Fibroblast of lung (primary cell): Measurements from ENCODE around the gene MACROD2. TPM values are rescaled to one million over a fixed set of nuclear protein-coding genes. Genes with fewer than 3 reads are reported as not detected.

ENCODE experiments used
- DNase-seq, 2 donors: peaks; one replicate each; pipeline versions ENCODE4 v3.0.0 to v3.0.0-alpha.2; 2010; ENCODE audit warnings: low read depth in 2 of 2
- H2AFZ ChIP-seq: 2 replicates; pipeline ENCODE4 v1.5.1; 2012; ENCODE audit warnings: low read length, control low read depth, inconsistent platforms
- H3K27ac ChIP-seq: 2 replicates; pipeline ENCODE4 v1.5.1; 2011; ENCODE audit warnings: low read length, control low read depth; ENCODE audit not compliant: insufficient read depth
- H3K27me3 ChIP-seq: 2 replicates; pipeline ENCODE4 v1.5.1; 2011; ENCODE audit warnings: mild to moderate bottlenecking, low read length; ENCODE audit not compliant: control insufficient read depth, insufficient read depth
- H3K36me3 ChIP-seq: 2 replicates; pipeline ENCODE4 v1.5.1; 2011; ENCODE audit warnings: low read length; ENCODE audit not compliant: control insufficient read depth, insufficient read depth
- H3K4me1 ChIP-seq: 2 replicates; pipeline ENCODE4 v1.5.1; 2011; ENCODE audit warnings: low read length; ENCODE audit not compliant: control insufficient read depth, insufficient read depth; ENCODE audit errors: extremely low read depth
- H3K4me2 ChIP-seq: 2 replicates; pipeline ENCODE4 v1.5.1; 2011; ENCODE audit warnings: low read length, control low read depth; ENCODE audit not compliant: insufficient read depth; ENCODE audit errors: extremely low read depth
- H3K4me3 ChIP-seq, 4 experiments: fragments of 200-600 bp in 1 of 4; sonication (generic) in 1 of 4; replicated peaks in 1 of 4; 2 replicates each; pipeline ENCODE4 v1.5.1; 2011 to 2016; ENCODE audit warnings: low read length in 4 of 4, low read depth in 3 of 4, mild to moderate bottlenecking in 3 of 4, control low read depth in 2 of 4, inconsistent platforms in 1 of 4, mixed read lengths in 1 of 4; ENCODE audit not compliant: insufficient read depth in 1 of 4; ENCODE audit errors: control extremely low read depth in 1 of 4
- H3K79me2 ChIP-seq: 2 replicates; pipeline ENCODE4 v1.5.1; 2012; ENCODE audit warnings: mild to moderate bottlenecking, low read length, inconsistent platforms; ENCODE audit not compliant: control insufficient read depth, insufficient read depth
- H3K9ac ChIP-seq: 2 replicates; pipeline ENCODE4 v1.5.1; 2011; ENCODE audit warnings: mild to moderate bottlenecking, low read length, control low read depth; ENCODE audit not compliant: insufficient read depth
- H3K9me3 ChIP-seq: 2 replicates; pipeline ENCODE4 v1.5.1; 2012; ENCODE audit warnings: low read depth, low read length; ENCODE audit not compliant: control insufficient read depth, insufficient read depth
- H4K20me1 ChIP-seq: 2 replicates; pipeline ENCODE4 v1.5.1; 2011; ENCODE audit warnings: low read length; ENCODE audit not compliant: control insufficient read depth, insufficient read depth; ENCODE audit errors: extremely low read depth
- CTCF ChIP-seq, 2 donors: IDR thresholded peaks in 1 of 2; conservative IDR thresholded peaks in 1 of 2; 1 replicate in 1 of 2; 2 replicates in 1 of 2; pipeline ENCODE4 v1.5.1; 2011 to 2012; ENCODE audit warnings: low read length in 2 of 2, control low read depth in 1 of 2, inconsistent platforms in 1 of 2, low read depth in 1 of 2, mild to moderate bottlenecking in 1 of 2
- EZH2 ChIP-seq: IDR thresholded peaks from 2 replicates; pipeline ENCODE4 v1.5.1; 2012; ENCODE audit warnings: low read length, control low read depth, mild to moderate bottlenecking; ENCODE audit errors: missing control alignments
- polyA plus RNA-seq, 2 donors: library from polyadenylated mRNA; depleted of rRNA in 1 of 2; stranded (reverse) in 1 of 2; unstranded in 1 of 2; fragments of >200 nt; gene quantifications; 2 replicates each; pipeline ENCODE4 v1.2.1, GENCODE V29; 2011 to 2012; ENCODE audit warnings: missing spikeins in 1 of 2
- total RNA-seq: library from RNA; depleted of rRNA; stranded (reverse); fragments of >200 nt; gene quantifications from 2 replicates; pipeline ENCODE4 v1.2.1, GENCODE V29; 2014

The MACROD2 gene
- total and polyA plus RNA-seq, 2 donors (not counting 1 experiment from before 2014, with no cell fraction given), result 0.54 to 1.7 TPM

- Histone ChIP-seq H2AFZ (no peak overlapping the region), H3K79me2 (no peaks in the 10 kb centered on the region), H3K36me3 (no peaks in the 10 kb centered on the region), H3K27me3 (no peaks in the 10 kb centered on the region), H3K4me3 (no peak overlapping the region), H4K20me1 (no peaks in the 10 kb centered on the region), H3K9me3 (no peaks in the 10 kb centered on the region), H3K9ac (no peak overlapping the region), H3K4me2 (no peak overlapping the region), H3K4me1 (no peaks in the 10 kb centered on the region), H3K27ac (no peak overlapping the region)
- TF ChIP-seq EZH2 (no peak), CTCF (conservative IDR thresholded peaks at IDR 0.05 in 1 of 2, IDR thresholded peaks at IDR 0.05 in 1 of 2; ENCODE audit: low read depth in 1 of 2, low read length in 2 of 2) (no peak)
- DNase-seq, result no peak
Measured at GRCh38 chr20:15387228-15387627, 1391.9 kb downstream of the MACROD2 start.

GRCh38 chr20:15395457-15395856, 1400.1 kb downstream of the MACROD2 start:
- TF ChIP-seq CTCF (conservative IDR thresholded peaks at IDR 0.05 in 1 of 2, IDR thresholded peaks at IDR 0.05 in 1 of 2; ENCODE audit: low read depth in 1 of 2, low read length in 2 of 2) (no peak), EZH2 (no peak)
- no peak overlapping the region for H3K4me2 ChIP-seq
- H3K9ac ChIP-seq, result no peak overlapping the region
- H3K79me2 ChIP-seq, result no peaks in the 10 kb centered on the region
- no peaks in the 10 kb centered on the region for H4K20me1 ChIP-seq
- H3K4me3 ChIP-seq, result no peak overlapping the region
- DNase-seq, result no peak
- no peak overlapping the region for H3K27ac ChIP-seq
- no peaks in the 10 kb centered on the region for H3K9me3 ChIP-seq
- H3K27me3 ChIP-seq, result no peaks in the 10 kb centered on the region
- no peaks in the 10 kb centered on the region for H3K4me1 ChIP-seq
- no peaks in the 10 kb centered on the region for H3K36me3 ChIP-seq
- no peak overlapping the region for H2AFZ ChIP-seq

GRCh38 chr20:15396026-15396425, 1400.7 kb downstream of the MACROD2 start:
- Histone ChIP-seq H4K20me1 (no peaks in the 10 kb centered on the region), H3K4me1 (no peaks in the 10 kb centered on the region), H3K9me3 (no peaks in the 10 kb centered on the region), H3K4me2 (no peak overlapping the region), H3K9ac (no peak overlapping the region), H3K36me3 (no peaks in the 10 kb centered on the region), H2AFZ (no peak overlapping the region), H3K79me2 (no peaks in the 10 kb centered on the region), H3K4me3 (no peak overlapping the region), H3K27ac (no peak overlapping the region), H3K27me3 (no peaks in the 10 kb centered on the region)
- no peak for TF ChIP-seq CTCF (conservative IDR thresholded peaks at IDR 0.05 in 1 of 2, IDR thresholded peaks at IDR 0.05 in 1 of 2; ENCODE audit: low read depth in 1 of 2, low read length in 2 of 2)
- TF ChIP-seq EZH2, result no peak
- DNase-seq, result no peak
